ENCODE measurements around the gene KCTD16.

DNA sequence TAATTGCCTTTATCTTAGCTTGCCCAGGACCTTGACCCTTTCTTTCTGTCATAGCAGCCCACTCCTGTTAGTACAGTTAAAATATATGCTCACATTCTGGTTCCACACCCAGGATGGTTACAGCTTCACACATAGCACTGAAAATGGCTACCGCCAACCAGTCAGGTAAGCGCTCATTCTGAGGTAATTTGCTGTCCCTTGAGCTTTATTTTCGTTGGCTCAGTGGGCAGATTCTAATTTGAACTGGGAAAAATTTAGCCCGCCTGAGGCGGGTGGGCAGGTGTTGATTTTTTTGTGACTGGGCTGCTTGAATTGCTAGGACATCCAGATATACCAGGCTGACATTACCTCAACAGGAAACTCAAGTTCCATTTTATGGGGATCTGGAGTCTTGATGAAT, 137.5 kb downstream of the KCTD16 start:
- TF ChIP-seq, protein P1, sequence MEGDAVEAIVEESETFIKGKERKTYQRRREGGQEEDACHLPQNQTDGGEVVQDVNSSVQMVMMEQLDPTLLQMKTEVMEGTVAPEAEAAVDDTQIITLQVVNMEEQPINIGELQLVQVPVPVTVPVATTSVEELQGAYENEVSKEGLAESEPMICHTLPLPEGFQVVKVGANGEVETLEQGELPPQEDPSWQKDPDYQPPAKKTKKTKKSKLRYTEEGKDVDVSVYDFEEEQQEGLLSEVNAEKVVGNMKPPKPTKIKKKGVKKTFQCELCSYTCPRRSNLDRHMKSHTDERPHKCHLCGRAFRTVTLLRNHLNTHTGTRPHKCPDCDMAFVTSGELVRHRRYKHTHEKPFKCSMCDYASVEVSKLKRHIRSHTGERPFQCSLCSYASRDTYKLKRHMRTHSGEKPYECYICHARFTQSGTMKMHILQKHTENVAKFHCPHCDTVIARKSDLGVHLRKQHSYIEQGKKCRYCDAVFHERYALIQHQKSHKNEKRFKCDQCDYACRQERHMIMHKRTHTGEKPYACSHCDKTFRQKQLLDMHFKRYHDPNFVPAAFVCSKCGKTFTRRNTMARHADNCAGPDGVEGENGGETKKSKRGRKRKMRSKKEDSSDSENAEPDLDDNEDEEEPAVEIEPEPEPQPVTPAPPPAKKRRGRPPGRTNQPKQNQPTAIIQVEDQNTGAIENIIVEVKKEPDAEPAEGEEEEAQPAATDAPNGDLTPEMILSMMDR (IDR thresholded peaks at IDR 0.05), result no peak
- TF ChIP-seq POLR2A (IDR thresholded peaks at IDR 0.05), result no peak
